HCT116 (cell line): ENCODE results near the gene TMEM130. TPM values are rescaled to one million over a fixed set of nuclear protein-coding genes. Genes with fewer than 3 reads are reported as not detected.
A peak's percentile ranks its signal among the peaks of the same experiment; 100 is the strongest.

Source experiments
- ATAC-seq: fragments of 200-7000 bp; cut with Tn5 transposase; 2 replicates; pipeline ENCODE4 v1.9.1; 2020; ENCODE audit warnings: mild to moderate bottlenecking, moderate library complexity
- BruUV-seq: library from RNA; stranded (reverse); fragments of 400-500 nt; replicated peaks from 2 replicates; lab custom pipeline; 2021; lab: Mats Ljungman, UMichigan
- CTCF ChIA-PET: fragments of 300-600 bp; sonication (Branson Sonifier 250); formaldehyde crosslinking; loops from one replicate; lab custom pipeline; 2021; ENCODE audit warnings: antibody characterized with exemption; lab: Charles Lee
- POLR2A ChIA-PET: fragments of 300-600, 350-600 bp; sonication (Branson Sonifier 250); formaldehyde crosslinking; loops from one replicate; lab custom pipeline; 2021; ENCODE audit warnings: antibody characterized with exemption; lab: Charles Lee
- RAD21 ChIA-PET, 2 experiments: fragments of 300-600 bp; sonication (Branson Sonifier 250); formaldehyde crosslinking; loops; one replicate each; lab custom pipeline; 2023; ENCODE audit warnings: low total read pairs in 2 of 2; ENCODE audit not compliant: uncharacterized antibody in 2 of 2, unreplicated experiment in 2 of 2, low non-redundant PET in 1 of 2; lab: Charles Lee
- DNase-seq: peaks from one replicate; pipeline ENCODE4 v3.0.0-alpha.2; 2010; ENCODE audit warnings: low read depth, low spot score
- H2AFZ ChIP-seq: fragments of 200-600 bp; shearing (Covaris generic), sonication (generic); 2 replicates; pipeline ENCODE4 v1.6.1; 2017; ENCODE audit warnings: low read depth, mixed run types, mixed read lengths, antibody characterized with exemption, low read length; ENCODE audit not compliant: poor library complexity, severe bottlenecking
- H3K27ac ChIP-seq: 2 replicates; pipeline ENCODE4 v1.5.1; 2012; ENCODE audit warnings: low read depth, low read length
- H3K27me3 ChIP-seq: fragments of 200-600 bp; sonication (generic); 2 replicates; pipeline ENCODE4 v1.6.1; 2016; ENCODE audit warnings: mixed run types, low read length, mixed read lengths; ENCODE audit not compliant: insufficient read depth
- H3K36me3 ChIP-seq, 2 experiments: fragments of 200-500 bp in 1 of 2; fragments of 200-600 bp in 1 of 2; sonication (Bioruptor generic) in 1 of 2; sonication (generic) in 1 of 2; 2 replicates each; pipeline versions ENCODE4 v1.5.1 to v1.6.1; 2014 to 2016; ENCODE audit warnings: low read length in 2 of 2, inconsistent platforms in 1 of 2, mixed read lengths in 1 of 2, mixed run types in 1 of 2; ENCODE audit not compliant: insufficient read depth in 2 of 2, control insufficient read depth in 1 of 2
- H3K4me1 ChIP-seq, 2 experiments: fragments of 200-600 bp in 1 of 2; sonication (generic) in 1 of 2; 2 replicates each; pipeline versions ENCODE4 v1.5.1 to v1.6.1; 2012 to 2017; ENCODE audit warnings: low read length in 2 of 2, inconsistent platforms in 1 of 2, mild to moderate bottlenecking in 1 of 2, mixed read lengths in 1 of 2, mixed run types in 1 of 2, moderate library complexity in 1 of 2; ENCODE audit not compliant: insufficient read depth in 2 of 2, control insufficient read depth in 1 of 2
- H3K4me2 ChIP-seq: fragments of 200-600 bp; sonication (generic); 2 replicates; pipeline ENCODE4 v1.6.1; 2017; ENCODE audit warnings: mixed run types, low read length, mixed read lengths
- H3K4me3 ChIP-seq, 2 experiments: fragments of 200-600 bp in 1 of 2; sonication (generic) in 1 of 2; replicated peaks in 1 of 2; 2 replicates each; pipeline ENCODE4 v1.5.1; 2011 to 2016; ENCODE audit warnings: low read length in 2 of 2, control low read depth in 1 of 2, low read depth in 1 of 2, mild to moderate bottlenecking in 1 of 2, mixed read lengths in 1 of 2, mixed run types in 1 of 2
- H3K79me2 ChIP-seq: fragments of 200-600 bp; sonication (generic); 2 replicates; pipeline ENCODE4 v1.6.1; 2017; ENCODE audit warnings: mild to moderate bottlenecking, mixed run types, low read length, moderate library complexity, mixed read lengths; ENCODE audit not compliant: insufficient read depth
- H3K9ac ChIP-seq: fragments of 200-600 bp; sonication (generic); 2 replicates; pipeline ENCODE4 v1.6.1; 2016; ENCODE audit warnings: low read length, mixed read lengths
- H3K9me2 ChIP-seq: fragments of 200-600 bp; sonication (generic), shearing (Covaris generic); 2 replicates; pipeline ENCODE4 v1.6.1; 2017; ENCODE audit warnings: mixed run types, mild to moderate bottlenecking, moderate library complexity; ENCODE audit not compliant: insufficient read depth
- H3K9me3 ChIP-seq, 2 experiments: fragments of 200-500 bp in 1 of 2; fragments of 200-600 bp in 1 of 2; sonication (Bioruptor generic) in 1 of 2; sonication (generic) in 1 of 2; 2 replicates each; pipeline ENCODE4 v1.6.1; 2014 to 2017; ENCODE audit warnings: low read length in 2 of 2, mixed read lengths in 2 of 2, inconsistent platforms in 1 of 2, low read depth in 1 of 2, mild to moderate bottlenecking in 1 of 2, mixed run types in 1 of 2, moderate library complexity in 1 of 2; ENCODE audit not compliant: control insufficient read depth in 1 of 2, insufficient read depth in 1 of 2
- H4K20me1 ChIP-seq: fragments of 200-600 bp; sonication (generic), shearing (Covaris generic); 2 replicates; pipeline ENCODE4 v1.6.1; 2017; ENCODE audit warnings: mixed run types, mild to moderate bottlenecking, moderate library complexity; ENCODE audit not compliant: insufficient read depth
- CEBPB ChIP-seq: IDR thresholded peaks from 2 replicates; pipeline ENCODE4 v1.6.1; 2012; ENCODE audit warnings: low read depth
- RAD21 ChIP-seq: IDR thresholded peaks from 2 replicates; pipeline ENCODE4 v1.6.1; 2012; ENCODE audit warnings: low read depth, mild to moderate bottlenecking
- SRF ChIP-seq: IDR thresholded peaks from 2 replicates; pipeline ENCODE4 v1.6.1; 2012; ENCODE audit warnings: low read depth
- ZFX ChIP-seq: fragments of 450-650 bp; IDR thresholded peaks from 2 replicates; pipeline ENCODE4 v1.6.1; 2017
- intact Hi-C: fragments of 100-400 bp; cut with micrococcal nuclease; formaldehyde crosslinking; loops from 2 replicates; pipeline ENCODE4 v1.10.0; 2022
- total RNA-seq: library from RNA; stranded (reverse); gene quantifications from one replicate; pipeline ENCODE4 v1.2.1, GENCODE V29; 2021; ENCODE audit not compliant: unreplicated experiment
- TF ChIP-seq, protein P1 (sequence below): IDR thresholded peaks from 2 replicates; pipeline ENCODE4 v1.6.1; 2012
- TF ChIP-seq, protein P2 (sequence below), 3 experiments: fragments of 200-600 bp in 1 of 3; sonication (generic) in 1 of 3; IDR thresholded peaks in 2 of 3; conservative IDR thresholded peaks in 1 of 3; 2 replicates each; pipeline ENCODE4 v1.5.1; 2012 to 2017; ENCODE audit warnings: low read depth in 2 of 3, low read length in 2 of 3, antibody characterized with exemption in 1 of 3, borderline replicate concordance in 1 of 3, control low read depth in 1 of 3, mild to moderate bottlenecking in 1 of 3, mixed read lengths in 1 of 3, mixed run types in 1 of 3, moderate library complexity in 1 of 3; ENCODE audit not compliant: insufficient read depth in 1 of 3

TMEM130 gene
- total RNA-seq, 1 experiment from 2014 or later = not detected

DNA sequence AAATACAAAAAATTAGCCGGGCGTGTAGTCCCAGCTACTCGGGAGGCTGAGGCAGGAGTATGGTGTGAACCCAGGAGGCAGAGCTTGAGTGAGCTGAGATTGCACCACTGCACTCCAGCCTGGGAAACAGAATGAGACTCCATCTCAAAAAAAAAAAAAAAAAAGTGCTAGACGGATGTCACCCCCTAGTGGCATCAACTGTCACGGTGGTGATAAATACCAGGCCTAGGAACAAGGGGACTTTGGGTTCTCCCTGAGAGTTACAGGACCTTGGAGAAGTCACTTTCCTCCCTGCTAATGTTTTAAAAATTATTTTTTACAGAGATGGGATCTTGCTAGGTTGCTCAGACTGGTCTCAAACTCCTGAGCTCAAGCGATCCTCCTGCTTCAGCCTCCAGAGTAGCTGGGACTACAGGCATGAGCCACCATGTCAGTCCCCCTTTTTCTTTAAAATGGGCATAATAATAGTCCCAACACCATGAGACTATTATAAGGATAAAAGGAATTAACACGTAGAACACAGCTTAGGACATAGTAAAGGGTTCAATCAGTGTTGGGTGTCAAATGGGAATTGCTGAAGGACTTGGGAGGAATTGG lies 2.6 kb upstream of the TMEM130 start:
- POLR2A ChIA-PET = no interaction called here
- no peak overlapping the region for H3K4me2 ChIP-seq
- H2AFZ ChIP-seq = peak overlapping the region; percentile 95
- H3K4me3 ChIP-seq = no peak overlapping the region
- ATAC-seq = peak; percentile 65
- peaks cover 18 to 35% of the 10 kb centered on the region in 2 experiments for H3K4me1 ChIP-seq
- H3K9ac ChIP-seq = no peak overlapping the region
- no peak for DNase-seq
- H3K9me3 ChIP-seq = no peaks in the 10 kb centered on the region
- RAD21 ChIA-PET = interaction anchor here (0.6 to 1.3 kb wide), 4 partner anchors 39 to 451 kb away, joined by 3 to 5 read pairs (median 4); no protein-coding TSS in a partner anchor
- no TSS peak for BruUV-seq
- CTCF ChIA-PET = interaction anchor here (0.6 to 2.5 kb wide), 4 partner anchors 11 to 410 kb away, joined by 3 to 10 read pairs (median 3); no protein-coding TSS in a partner anchor
- H4K20me1 ChIP-seq = no peaks in the 10 kb centered on the region
- no peaks in the 10 kb centered on the region for H3K9me2 ChIP-seq
- H3K27me3 ChIP-seq = no peaks in the 10 kb centered on the region
- H3K27ac ChIP-seq = no peak overlapping the region
- intact Hi-C loops = no loop called here
- no peaks in the 10 kb centered on the region for H3K36me3 ChIP-seq
- H3K79me2 ChIP-seq = no peaks in the 10 kb centered on the region
- TF ChIP-seq, protein P1, sequence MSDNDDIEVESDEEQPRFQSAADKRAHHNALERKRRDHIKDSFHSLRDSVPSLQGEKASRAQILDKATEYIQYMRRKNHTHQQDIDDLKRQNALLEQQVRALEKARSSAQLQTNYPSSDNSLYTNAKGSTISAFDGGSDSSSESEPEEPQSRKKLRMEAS = no peak
- no peak for TF ChIP-seq CEBPB
- peak; percentile 56 for TF ChIP-seq RAD21
- TF ChIP-seq ZFX = no peak
- TF ChIP-seq, protein P2, sequence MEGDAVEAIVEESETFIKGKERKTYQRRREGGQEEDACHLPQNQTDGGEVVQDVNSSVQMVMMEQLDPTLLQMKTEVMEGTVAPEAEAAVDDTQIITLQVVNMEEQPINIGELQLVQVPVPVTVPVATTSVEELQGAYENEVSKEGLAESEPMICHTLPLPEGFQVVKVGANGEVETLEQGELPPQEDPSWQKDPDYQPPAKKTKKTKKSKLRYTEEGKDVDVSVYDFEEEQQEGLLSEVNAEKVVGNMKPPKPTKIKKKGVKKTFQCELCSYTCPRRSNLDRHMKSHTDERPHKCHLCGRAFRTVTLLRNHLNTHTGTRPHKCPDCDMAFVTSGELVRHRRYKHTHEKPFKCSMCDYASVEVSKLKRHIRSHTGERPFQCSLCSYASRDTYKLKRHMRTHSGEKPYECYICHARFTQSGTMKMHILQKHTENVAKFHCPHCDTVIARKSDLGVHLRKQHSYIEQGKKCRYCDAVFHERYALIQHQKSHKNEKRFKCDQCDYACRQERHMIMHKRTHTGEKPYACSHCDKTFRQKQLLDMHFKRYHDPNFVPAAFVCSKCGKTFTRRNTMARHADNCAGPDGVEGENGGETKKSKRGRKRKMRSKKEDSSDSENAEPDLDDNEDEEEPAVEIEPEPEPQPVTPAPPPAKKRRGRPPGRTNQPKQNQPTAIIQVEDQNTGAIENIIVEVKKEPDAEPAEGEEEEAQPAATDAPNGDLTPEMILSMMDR (IDR thresholded peaks at IDR 0.05 in 2 of 3, conservative IDR thresholded peaks at IDR 0.05 in 1 of 3; ENCODE audit: borderline replicate concordance in 1 of 3, insufficient read depth in 1 of 3, low read depth in 2 of 3, low read length in 2 of 3) = peak in 2 of 3 experiments; percentile 54 to 61; a peak in 5 of 6 replicates
- no peak for TF ChIP-seq SRF
